ENCODE data around the gene ANKRD18A.
"Not testable (repeated sequence)": the region's sequence is repeated elsewhere in the genome, so short reads cannot be mapped to it uniquely, and the experiment has no call there.

The ANKRD18A gene

GRCh38 chr9:38583765-38584164 lies 36.6 kb downstream of the ANKRD18A start:
- DNase-seq; H3K9me3 ChIP-seq (ENCODE audit: control insufficient read depth, low read length); H3K4me1 ChIP-seq (ENCODE audit: control insufficient read depth, insufficient read depth, low read length, poor library complexity, severe bottlenecking); H3K27ac ChIP-seq (ENCODE audit: insufficient read depth, low read length, poor library complexity, severe bottlenecking); H3K36me3 ChIP-seq (ENCODE audit: control insufficient read depth, insufficient read depth, low read length); H3K27me3 ChIP-seq (replicated peaks; ENCODE audit: control insufficient read depth, insufficient read depth, low read length, poor library complexity, severe bottlenecking); H3K4me3 ChIP-seq (ENCODE audit: insufficient read depth, low read depth, low read length, poor library complexity, severe bottlenecking): not testable (repeated sequence)

GRCh38 chr9:38580112-38580511 lies 40.3 kb downstream of the ANKRD18A start:
- DNase-seq; H3K4me3 ChIP-seq (ENCODE audit: insufficient read depth, low read depth, low read length, poor library complexity, severe bottlenecking); H3K9me3 ChIP-seq (ENCODE audit: control insufficient read depth, low read length): not testable (repeated sequence)

GRCh38 chr9:38576181-38576580 lies 44.2 kb downstream of the ANKRD18A start:
- H3K36me3 ChIP-seq (ENCODE audit: control insufficient read depth, insufficient read depth, low read length); H3K9me3 ChIP-seq (ENCODE audit: control insufficient read depth, low read length); H3K4me3 ChIP-seq (ENCODE audit: insufficient read depth, low read depth, low read length, poor library complexity, severe bottlenecking); H3K27ac ChIP-seq (ENCODE audit: insufficient read depth, low read length, poor library complexity, severe bottlenecking); H3K27me3 ChIP-seq (replicated peaks; ENCODE audit: control insufficient read depth, insufficient read depth, low read length, poor library complexity, severe bottlenecking); DNase-seq; H3K4me1 ChIP-seq (ENCODE audit: control insufficient read depth, insufficient read depth, low read length, poor library complexity, severe bottlenecking): not testable (repeated sequence)

More at GRCh38 chr9:38580112-38580511, 40.3 kb downstream of the ANKRD18A start:
- H3K36me3 ChIP-seq (ENCODE audit: control insufficient read depth, insufficient read depth, low read length); H3K27ac ChIP-seq (ENCODE audit: insufficient read depth, low read length, poor library complexity, severe bottlenecking); H3K4me1 ChIP-seq (ENCODE audit: control insufficient read depth, insufficient read depth, low read length, poor library complexity, severe bottlenecking); H3K27me3 ChIP-seq (replicated peaks; ENCODE audit: control insufficient read depth, insufficient read depth, low read length, poor library complexity, severe bottlenecking): not testable (repeated sequence)

GRCh38 chr9:38566048-38566447 lies 54.3 kb downstream of the ANKRD18A start:
- H3K4me3 ChIP-seq (ENCODE audit: insufficient read depth, low read depth, low read length, poor library complexity, severe bottlenecking); H3K4me1 ChIP-seq (ENCODE audit: control insufficient read depth, insufficient read depth, low read length, poor library complexity, severe bottlenecking); DNase-seq: not testable (repeated sequence)

GRCh38 chr9:38565178-38565577 lies 55.2 kb downstream of the ANKRD18A start:
- not testable (repeated sequence) for H3K36me3 ChIP-seq (ENCODE audit: control insufficient read depth, insufficient read depth, low read length); DNase-seq; H3K9me3 ChIP-seq (ENCODE audit: control insufficient read depth, low read length); H3K4me1 ChIP-seq (ENCODE audit: control insufficient read depth, insufficient read depth, low read length, poor library complexity, severe bottlenecking); H3K4me3 ChIP-seq (ENCODE audit: insufficient read depth, low read depth, low read length, poor library complexity, severe bottlenecking); H3K27ac ChIP-seq (ENCODE audit: insufficient read depth, low read length, poor library complexity, severe bottlenecking); H3K27me3 ChIP-seq (replicated peaks; ENCODE audit: control insufficient read depth, insufficient read depth, low read length, poor library complexity, severe bottlenecking)

More at GRCh38 chr9:38566048-38566447, 54.3 kb downstream of the ANKRD18A start:
- not testable (repeated sequence) for H3K9me3 ChIP-seq (ENCODE audit: control insufficient read depth, low read length); H3K27ac ChIP-seq (ENCODE audit: insufficient read depth, low read length, poor library complexity, severe bottlenecking); H3K27me3 ChIP-seq (replicated peaks; ENCODE audit: control insufficient read depth, insufficient read depth, low read length, poor library complexity, severe bottlenecking); H3K36me3 ChIP-seq (ENCODE audit: control insufficient read depth, insufficient read depth, low read length)

GRCh38 chr9:38563911-38564310 lies 56.5 kb downstream of the ANKRD18A start:
- H3K27ac ChIP-seq (ENCODE audit: insufficient read depth, low read length, poor library complexity, severe bottlenecking); H3K27me3 ChIP-seq (replicated peaks; ENCODE audit: control insufficient read depth, insufficient read depth, low read length, poor library complexity, severe bottlenecking); DNase-seq; H3K36me3 ChIP-seq (ENCODE audit: control insufficient read depth, insufficient read depth, low read length); H3K4me1 ChIP-seq (ENCODE audit: control insufficient read depth, insufficient read depth, low read length, poor library complexity, severe bottlenecking); H3K9me3 ChIP-seq (ENCODE audit: control insufficient read depth, low read length); H3K4me3 ChIP-seq (ENCODE audit: insufficient read depth, low read depth, low read length, poor library complexity, severe bottlenecking): not testable (repeated sequence)

GRCh38 chr9:38561134-38561533 lies 59.3 kb downstream of the ANKRD18A start:
- H3K4me3 ChIP-seq (ENCODE audit: insufficient read depth, low read depth, low read length, poor library complexity, severe bottlenecking); H3K27me3 ChIP-seq (replicated peaks; ENCODE audit: control insufficient read depth, insufficient read depth, low read length, poor library complexity, severe bottlenecking); DNase-seq; H3K4me1 ChIP-seq (ENCODE audit: control insufficient read depth, insufficient read depth, low read length, poor library complexity, severe bottlenecking); H3K9me3 ChIP-seq (ENCODE audit: control insufficient read depth, low read length); H3K36me3 ChIP-seq (ENCODE audit: control insufficient read depth, insufficient read depth, low read length); H3K27ac ChIP-seq (ENCODE audit: insufficient read depth, low read length, poor library complexity, severe bottlenecking): not testable (repeated sequence)

DNA sequence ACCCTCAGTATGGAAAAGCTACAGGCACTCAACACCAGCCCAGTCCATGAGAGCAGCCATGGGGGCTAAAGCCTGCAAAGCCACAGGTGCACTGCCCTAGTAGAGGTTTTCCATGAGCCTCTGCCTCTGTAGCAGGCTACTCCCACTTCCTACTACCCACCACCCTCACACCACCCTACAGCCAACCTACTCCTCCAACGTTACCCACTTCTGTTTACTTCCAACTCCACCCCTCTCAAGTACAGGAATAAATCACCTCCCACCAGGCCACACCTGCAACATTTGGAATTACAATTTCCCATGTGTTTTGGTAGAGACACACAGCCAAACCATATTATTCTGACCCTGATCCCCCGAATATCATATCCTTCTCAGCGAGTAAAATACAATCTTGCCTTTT lies 61.2 kb downstream of the ANKRD18A start:
- not testable (repeated sequence) for H3K27ac ChIP-seq (ENCODE audit: insufficient read depth, low read length, poor library complexity, severe bottlenecking); H3K27me3 ChIP-seq (replicated peaks; ENCODE audit: control insufficient read depth, insufficient read depth, low read length, poor library complexity, severe bottlenecking); H3K4me1 ChIP-seq (ENCODE audit: control insufficient read depth, insufficient read depth, low read length, poor library complexity, severe bottlenecking); H3K36me3 ChIP-seq (ENCODE audit: control insufficient read depth, insufficient read depth, low read length); H3K9me3 ChIP-seq (ENCODE audit: control insufficient read depth, low read length); H3K4me3 ChIP-seq (ENCODE audit: insufficient read depth, low read depth, low read length, poor library complexity, severe bottlenecking); DNase-seq

DNA sequence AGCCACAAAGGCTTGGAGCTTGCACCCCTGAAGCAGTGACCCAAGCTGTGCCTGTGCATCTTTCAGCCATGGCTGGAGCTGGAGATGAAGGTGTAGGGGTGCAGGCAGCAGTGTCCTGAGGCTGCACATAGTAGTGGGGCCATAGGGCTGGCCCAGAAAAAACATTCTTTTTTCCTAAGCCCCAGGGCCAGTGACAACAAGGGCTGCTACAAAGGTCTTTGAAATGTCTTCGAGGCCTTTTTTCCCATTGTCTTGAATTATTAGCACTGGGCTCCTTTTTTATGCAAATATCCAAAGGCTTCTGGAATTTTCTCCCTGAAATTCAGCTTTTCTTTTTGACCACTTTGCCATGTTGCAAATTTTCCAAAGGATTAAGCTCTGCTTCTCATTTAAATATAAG lies 62.6 kb downstream of the ANKRD18A start:
- DNase-seq; H3K27ac ChIP-seq (ENCODE audit: insufficient read depth, low read length, poor library complexity, severe bottlenecking); H3K27me3 ChIP-seq (replicated peaks; ENCODE audit: control insufficient read depth, insufficient read depth, low read length, poor library complexity, severe bottlenecking); H3K9me3 ChIP-seq (ENCODE audit: control insufficient read depth, low read length); H3K36me3 ChIP-seq (ENCODE audit: control insufficient read depth, insufficient read depth, low read length); H3K4me1 ChIP-seq (ENCODE audit: control insufficient read depth, insufficient read depth, low read length, poor library complexity, severe bottlenecking); H3K4me3 ChIP-seq (ENCODE audit: insufficient read depth, low read depth, low read length, poor library complexity, severe bottlenecking): not testable (repeated sequence)

GRCh38 chr9:38554966-38555365 lies 65.4 kb downstream of the ANKRD18A start:
- not testable (repeated sequence) for H3K9me3 ChIP-seq (ENCODE audit: control insufficient read depth, low read length); DNase-seq; H3K4me3 ChIP-seq (ENCODE audit: insufficient read depth, low read depth, low read length, poor library complexity, severe bottlenecking); H3K36me3 ChIP-seq (ENCODE audit: control insufficient read depth, insufficient read depth, low read length); H3K4me1 ChIP-seq (ENCODE audit: control insufficient read depth, insufficient read depth, low read length, poor library complexity, severe bottlenecking); H3K27ac ChIP-seq (ENCODE audit: insufficient read depth, low read length, poor library complexity, severe bottlenecking); H3K27me3 ChIP-seq (replicated peaks; ENCODE audit: control insufficient read depth, insufficient read depth, low read length, poor library complexity, severe bottlenecking)

- H3K36me3 ChIP-seq (ENCODE audit: control insufficient read depth, insufficient read depth, low read length); H3K27ac ChIP-seq (ENCODE audit: insufficient read depth, low read length, poor library complexity, severe bottlenecking); DNase-seq; H3K4me3 ChIP-seq (ENCODE audit: insufficient read depth, low read depth, low read length, poor library complexity, severe bottlenecking); H3K27me3 ChIP-seq (replicated peaks; ENCODE audit: control insufficient read depth, insufficient read depth, low read length, poor library complexity, severe bottlenecking); H3K4me1 ChIP-seq (ENCODE audit: control insufficient read depth, insufficient read depth, low read length, poor library complexity, severe bottlenecking); H3K9me3 ChIP-seq (ENCODE audit: control insufficient read depth, low read length): not testable (repeated sequence)
These were observed 67.4 kb downstream of the ANKRD18A start for GRCh38 chr9:38553019-38553418.
